Measurements from ENCODE around the gene CIC.

The CIC gene

GRCh38 chr19:42278452-42279154, 9.6 kb downstream of the CIC start:
- DNase-seq, result no peak

GRCh38 chr19:42279155-42279901, 10.3 kb downstream of the CIC start:
- no peak for DNase-seq

- peak; percentile 91 for DNase-seq
These were observed 11.1 kb downstream of the CIC start for GRCh38 chr19:42279902-42280814.

GRCh38 chr19:42280815-42281145, 11.7 kb downstream of the CIC start:
- no peak for DNase-seq

GRCh38 chr19:42281146-42281826, 12.2 kb downstream of the CIC start:
- DNase-seq, result peak; percentile 32

- DNase-seq, result no peak
These were observed 13.0 kb downstream of the CIC start for GRCh38 chr19:42281827-42282762.

- no peak for DNase-seq
These were observed 13.8 kb downstream of the CIC start for GRCh38 chr19:42282819-42283187.

GRCh38 chr19:42283188-42284065, 14.4 kb downstream of the CIC start:
- DNase-seq, result peak; percentile 97

GRCh38 chr19:42284066-42284501, 15.0 kb downstream of the CIC start:
- peak; percentile 90 for DNase-seq

- DNase-seq, result no peak
These were observed 15.7 kb downstream of the CIC start for GRCh38 chr19:42284591-42285341.

GRCh38 chr19:42285541-42285941, 16.5 kb downstream of the CIC start:
- DNase-seq, result peak; percentile 46

- no peak for DNase-seq
These were observed 16.9 kb downstream of the CIC start for GRCh38 chr19:42285988-42286348.

- no peak for DNase-seq
These were observed 17.4 kb downstream of the CIC start for GRCh38 chr19:42286349-42287016.

GRCh38 chr19:42287017-42287826, 18.2 kb downstream of the CIC start:
- no peak for DNase-seq

GRCh38 chr19:42287827-42288107, 18.7 kb downstream of the CIC start:
- DNase-seq, result no peak

- DNase-seq, result no peak
These were observed 19.3 kb downstream of the CIC start for GRCh38 chr19:42288387-42288786.

GRCh38 chr19:42288881-42289555, 20.0 kb downstream of the CIC start:
- no peak for DNase-seq

- no peak for DNase-seq
These were observed 20.5 kb downstream of the CIC start for GRCh38 chr19:42289556-42290041.

Measured in CD4-positive, alpha-beta T cell treated with Interleukin-15 for 1 hour (primary cell).